GM19467 (cell line): Measurements from ENCODE around the gene SVOP.

ENCODE experiments used
- ATAC-seq: cut with Tn5 transposase; IDR thresholded peaks from one replicate; pipeline ENCODE4 v1.9.1; 2021; ENCODE audit warnings: mild to moderate bottlenecking, moderate library complexity; ENCODE audit not compliant: unreplicated experiment

Gene SVOP

DNA sequence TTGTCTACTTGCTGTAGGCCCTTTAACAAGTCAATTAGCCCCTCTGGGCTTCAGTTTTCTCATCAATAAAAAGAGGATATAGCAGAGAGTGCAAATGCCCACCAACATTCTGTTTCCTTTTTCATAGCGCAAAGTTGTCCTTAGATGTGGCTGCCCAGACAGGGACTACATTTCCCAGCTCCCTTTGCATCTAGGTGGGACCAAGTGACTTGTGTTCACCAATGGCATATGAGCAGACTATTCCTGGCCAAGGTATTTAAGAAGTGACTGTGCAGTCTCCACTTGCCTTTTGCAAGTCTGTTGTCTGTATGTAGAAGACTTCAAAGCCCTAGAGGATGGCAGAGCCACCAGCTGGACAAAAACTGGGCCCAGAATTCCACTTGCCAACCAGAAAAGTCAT, 81.3 kb downstream of the SVOP start:
- ATAC-seq = no peak

- ATAC-seq = no peak
Observed at GRCh38 chr12:108938247-108938924, 82.5 kb downstream of the SVOP start.

- ATAC-seq = no peak
Observed at GRCh38 chr12:108935159-108935763, 85.6 kb downstream of the SVOP start.

DNA sequence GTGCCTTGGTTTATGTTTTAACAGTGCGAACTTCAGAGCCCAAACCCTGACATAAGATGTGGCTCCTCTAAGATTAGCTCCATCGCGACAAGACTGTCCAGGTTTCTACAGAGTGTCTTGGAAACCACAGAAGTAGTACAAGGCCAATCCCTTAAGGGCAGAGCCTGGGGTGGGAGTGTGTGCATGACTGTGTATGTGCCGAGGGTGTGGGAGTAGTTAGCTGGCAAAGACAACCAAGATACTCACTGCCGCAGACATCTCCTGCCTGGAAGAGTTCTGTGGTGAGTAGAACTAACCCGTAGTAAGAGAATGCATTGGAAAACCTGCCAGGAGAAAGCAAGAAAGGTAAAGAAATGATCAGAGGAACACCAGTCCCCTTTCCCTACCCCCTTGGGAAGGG, 86.9 kb downstream of the SVOP start:
- no peak for ATAC-seq

GRCh38 chr12:108930756-108931155, 90.1 kb downstream of the SVOP start:
- ATAC-seq = no peak

GRCh38 chr12:108930155-108930554, 90.7 kb downstream of the SVOP start:
- peak; percentile 84 for ATAC-seq

DNA sequence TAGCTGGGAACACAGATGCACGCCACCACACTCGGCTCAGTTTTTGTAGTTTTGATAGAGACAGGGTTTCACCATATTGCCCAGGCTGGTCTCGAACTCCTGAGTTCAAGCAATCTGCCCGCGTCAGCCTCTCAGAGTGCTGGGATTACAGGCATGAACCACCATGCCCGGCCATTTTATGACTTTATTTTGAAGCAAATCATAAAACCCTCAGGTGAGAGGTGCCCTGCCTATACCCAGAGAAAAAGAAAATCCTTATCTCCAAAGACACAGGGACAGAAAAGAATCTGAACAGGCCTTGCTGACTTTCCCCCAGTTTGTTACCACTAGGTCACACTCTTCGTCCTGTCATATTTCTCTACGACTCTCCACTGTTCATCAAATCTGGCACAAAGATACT, 92.2 kb downstream of the SVOP start:
- no peak for ATAC-seq

DNA sequence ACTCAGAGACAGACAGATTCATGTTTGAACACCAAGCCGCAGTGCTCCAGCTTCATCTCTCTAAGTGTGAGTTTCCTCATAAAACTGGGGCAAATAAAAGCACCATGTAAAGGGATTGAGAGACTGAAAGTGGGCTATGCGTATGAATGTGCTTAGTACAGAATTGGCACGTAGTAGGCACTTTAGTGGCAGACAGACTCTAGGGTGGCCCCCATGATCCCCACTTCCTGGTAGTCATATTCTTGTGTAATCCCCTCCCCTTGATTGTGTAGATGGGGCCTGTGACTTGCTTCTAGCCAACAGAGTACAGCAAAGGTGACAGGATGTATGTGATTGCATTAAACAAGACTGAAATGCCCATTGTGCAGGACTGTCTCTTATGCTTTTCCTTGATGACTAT, 98.0 kb downstream of the SVOP start:
- ATAC-seq = no peak

- no peak for ATAC-seq
Observed at GRCh38 chr12:108921946-108922345, 98.9 kb downstream of the SVOP start.

DNA sequence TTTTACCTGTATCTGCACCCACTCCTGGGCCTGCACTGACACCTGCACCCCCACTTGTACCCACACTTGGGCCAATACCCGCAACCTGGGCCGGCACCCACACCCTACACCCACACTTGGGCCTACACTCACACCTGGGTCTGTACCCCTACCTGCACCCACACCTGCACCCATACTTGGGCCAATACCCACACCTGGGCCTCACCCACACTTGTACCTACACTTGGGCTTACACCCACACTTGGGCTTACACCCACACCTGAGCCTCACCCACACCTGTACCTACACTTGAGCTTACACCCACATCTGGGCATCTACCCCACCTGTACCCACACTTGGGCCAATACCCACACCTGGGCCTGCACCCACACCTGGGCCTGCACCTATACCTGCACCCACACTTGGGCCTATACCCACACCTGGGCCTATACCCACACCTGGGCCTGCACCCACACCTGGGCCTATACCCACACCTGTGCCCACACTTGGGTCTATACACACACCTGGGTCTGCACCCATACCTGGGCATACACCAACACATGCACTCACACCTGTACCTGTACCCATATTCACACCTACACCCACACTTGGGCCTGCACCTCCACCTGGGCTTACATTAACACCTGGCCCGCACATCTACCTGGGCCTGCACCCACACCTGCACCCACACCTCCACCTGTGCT, 101.8 kb downstream of the SVOP start:
- ATAC-seq = no peak

- no peak for ATAC-seq
Observed at GRCh38 chr12:108918206-108918605, 102.7 kb downstream of the SVOP start.

- ATAC-seq = no peak
Observed at GRCh38 chr12:108916336-108916735, 104.5 kb downstream of the SVOP start.

DNA sequence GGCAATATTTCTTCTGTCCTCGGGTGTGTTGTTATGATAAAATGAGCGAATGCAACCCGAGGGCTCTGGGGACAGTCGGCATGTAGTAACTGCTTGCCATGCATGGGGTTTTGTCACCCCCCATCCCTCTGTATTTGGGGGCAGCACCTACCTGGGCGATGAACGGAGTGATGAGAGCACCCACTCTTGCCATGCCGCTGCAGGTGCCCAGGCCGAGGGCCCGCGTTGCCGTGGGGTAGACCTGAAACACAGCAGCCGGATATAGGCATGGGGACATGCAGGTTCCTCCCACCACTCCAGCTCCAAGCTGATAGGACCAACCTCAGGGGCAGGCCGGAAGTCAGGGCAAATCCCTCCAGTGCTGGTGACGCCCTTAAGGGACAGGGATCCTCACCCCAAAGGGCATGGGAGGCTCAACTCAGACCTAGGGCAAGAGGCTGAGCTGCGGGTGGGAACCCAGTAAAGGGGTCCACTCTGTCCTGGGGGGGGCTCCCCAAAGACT, 105.2 kb downstream of the SVOP start:
- ATAC-seq = no peak

- no peak for ATAC-seq
Observed at GRCh38 chr12:108914121-108914531, 106.7 kb downstream of the SVOP start.

DNA sequence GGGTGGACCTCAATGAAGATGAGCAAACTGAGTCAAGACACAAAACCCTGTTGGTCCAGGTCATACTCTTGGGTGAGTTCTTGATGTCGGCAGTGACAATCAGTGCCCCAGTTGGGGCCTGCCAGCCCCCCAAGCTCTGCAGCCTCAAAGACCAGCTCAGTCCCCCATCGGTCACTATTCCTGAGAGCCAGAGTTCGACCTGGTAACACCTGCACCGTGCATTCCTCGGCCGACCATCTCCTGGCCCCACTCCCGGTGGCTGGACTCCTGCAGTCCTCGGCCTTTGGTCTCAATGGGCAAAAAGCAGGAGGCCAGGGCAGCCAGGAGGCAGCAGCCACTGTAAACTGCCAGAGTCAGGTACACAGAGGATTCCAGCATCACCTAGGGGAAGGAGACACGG, 108.5 kb downstream of the SVOP start:
- ATAC-seq = no peak

DNA sequence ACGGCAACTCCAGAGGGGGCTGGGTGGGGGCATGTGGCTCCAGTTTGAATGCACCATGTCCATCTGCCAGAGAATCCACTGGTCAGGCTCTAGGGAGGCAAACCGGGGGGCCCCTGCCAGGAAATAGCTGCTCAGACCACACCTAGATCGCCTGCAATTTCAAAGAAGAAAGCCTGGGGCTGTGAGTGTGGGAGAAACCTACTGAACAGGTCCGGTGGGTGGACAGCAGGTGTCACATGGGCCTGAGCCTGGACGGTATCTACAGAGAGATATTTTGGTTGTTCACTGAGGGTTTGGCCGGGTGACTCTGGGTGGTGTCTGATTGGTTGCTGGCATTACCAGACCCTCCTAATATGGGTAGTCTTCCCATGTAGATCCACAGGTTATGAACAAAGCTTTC, 109.0 kb downstream of the SVOP start:
- ATAC-seq = no peak

GRCh38 chr12:108910336-108910735, 110.5 kb downstream of the SVOP start:
- ATAC-seq = no peak

- ATAC-seq = no peak
Observed at GRCh38 chr12:108907839-108908351, 113.0 kb downstream of the SVOP start.

DNA sequence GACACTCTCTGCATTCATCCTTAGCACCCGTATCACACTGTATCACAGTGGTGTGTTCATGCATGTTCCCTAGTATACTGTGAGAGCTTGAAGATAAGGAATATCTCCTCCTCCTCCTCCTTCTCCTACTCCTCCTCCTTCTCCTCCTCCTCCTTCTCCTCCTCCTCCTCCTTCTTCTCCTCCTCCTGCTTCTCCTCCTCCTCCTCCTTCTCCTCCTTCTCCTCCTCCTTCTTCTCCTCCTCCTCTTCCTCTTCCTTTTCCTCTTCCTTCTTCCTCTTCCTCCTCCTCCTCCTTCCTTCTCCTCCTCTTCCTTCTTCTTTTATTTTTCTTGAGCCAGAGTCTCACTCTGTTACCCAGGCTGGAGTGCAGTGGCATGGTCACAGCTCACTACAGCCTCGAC, 113.9 kb downstream of the SVOP start:
- ATAC-seq = no peak

- no peak for ATAC-seq
Observed at GRCh38 chr12:108905725-108906124, 115.1 kb downstream of the SVOP start.

DNA sequence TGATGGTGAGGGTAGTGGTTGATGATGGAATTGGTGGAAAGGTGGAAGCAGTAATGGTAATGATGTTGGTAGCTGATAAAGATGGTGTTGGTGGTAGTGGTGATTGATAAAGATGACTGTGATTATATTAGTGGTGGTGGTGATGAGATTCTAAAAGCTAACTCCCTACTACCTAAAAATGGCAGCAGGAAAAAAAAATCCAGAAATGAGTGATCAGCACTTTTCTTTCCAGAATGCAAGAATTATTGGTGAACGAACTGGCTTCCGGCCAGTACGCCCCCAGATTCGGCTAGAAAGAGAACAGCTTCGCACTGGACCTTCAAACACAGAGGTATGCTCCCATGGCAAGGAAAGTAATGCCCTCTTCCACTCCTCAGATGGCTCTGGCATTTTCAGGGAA, 121.7 kb downstream of the SVOP start:
- no peak for ATAC-seq

DNA sequence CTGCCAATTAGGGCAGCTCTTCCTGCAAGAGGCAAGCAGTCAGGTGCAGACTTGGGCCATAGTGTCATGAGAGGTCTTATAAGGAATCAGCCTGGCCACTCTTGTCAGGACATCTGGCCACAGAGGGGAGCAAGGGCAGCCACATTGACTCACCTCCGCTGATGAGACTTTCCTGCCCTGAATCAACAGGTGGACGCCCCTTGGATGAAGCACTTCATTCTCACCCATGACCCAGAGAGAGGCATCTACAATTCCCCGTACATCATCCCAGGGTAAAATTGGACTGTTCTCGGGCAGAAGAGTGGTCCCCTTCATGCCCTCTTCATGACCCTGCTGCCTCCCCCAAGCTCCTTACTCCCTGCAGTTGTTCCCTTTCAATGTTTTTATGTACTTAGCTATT, 124.1 kb downstream of the SVOP start:
- no peak for ATAC-seq
